Astrocyte of the spinal cord (primary cell): ENCODE measurements around the gene BUD13.
"Not testable (repeated sequence)": the region's sequence is repeated elsewhere in the genome, so short reads cannot be mapped to it uniquely, and the experiment has no call there.

Experiments used
- DNase-seq: peaks from one replicate; pipeline ENCODE4 v3.0.0; 2011; ENCODE audit warnings: low read depth, low spot score
- H3K4me3 ChIP-seq: 2 replicates; pipeline ENCODE4 v1.5.1; 2011; ENCODE audit warnings: low read depth, mild to moderate bottlenecking, low read length, moderate library complexity
- in situ Hi-C: cut with HindIII; loops from 2 replicates; pipeline ENCODE4 v1.10.0; 2017; ENCODE audit warnings: low sequenced_read_pairs
- TF ChIP-seq, protein P1 (sequence below): IDR thresholded peaks from 2 replicates; pipeline ENCODE4 v1.5.1; 2012; ENCODE audit warnings: low read depth, mild to moderate bottlenecking, low read length, inconsistent platforms

BUD13 gene

DNA sequence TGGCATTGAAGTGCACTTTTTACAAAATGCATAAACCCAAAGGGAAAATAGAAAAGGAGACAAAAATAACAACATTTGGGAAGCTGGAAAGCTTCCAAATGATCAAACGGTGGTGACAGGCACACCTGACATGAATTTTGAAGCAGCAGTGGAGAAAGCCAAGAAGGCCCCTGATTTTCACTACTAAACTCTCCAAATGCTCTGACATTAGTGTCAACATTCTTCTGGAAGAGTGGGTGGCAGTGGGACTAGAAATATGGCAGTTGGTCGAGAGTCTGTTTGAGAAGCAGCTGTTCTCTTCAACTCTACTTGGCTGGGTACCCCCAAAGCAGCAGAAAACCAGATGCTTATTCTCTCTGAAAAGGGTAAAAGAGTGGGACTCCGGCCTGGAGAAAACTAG lies 31.2 kb upstream of the BUD13 start:
- in situ Hi-C loops, result no loop called here
- no peak overlapping the region for H3K4me3 ChIP-seq
- DNase-seq, result no peak
- TF ChIP-seq, protein P1, sequence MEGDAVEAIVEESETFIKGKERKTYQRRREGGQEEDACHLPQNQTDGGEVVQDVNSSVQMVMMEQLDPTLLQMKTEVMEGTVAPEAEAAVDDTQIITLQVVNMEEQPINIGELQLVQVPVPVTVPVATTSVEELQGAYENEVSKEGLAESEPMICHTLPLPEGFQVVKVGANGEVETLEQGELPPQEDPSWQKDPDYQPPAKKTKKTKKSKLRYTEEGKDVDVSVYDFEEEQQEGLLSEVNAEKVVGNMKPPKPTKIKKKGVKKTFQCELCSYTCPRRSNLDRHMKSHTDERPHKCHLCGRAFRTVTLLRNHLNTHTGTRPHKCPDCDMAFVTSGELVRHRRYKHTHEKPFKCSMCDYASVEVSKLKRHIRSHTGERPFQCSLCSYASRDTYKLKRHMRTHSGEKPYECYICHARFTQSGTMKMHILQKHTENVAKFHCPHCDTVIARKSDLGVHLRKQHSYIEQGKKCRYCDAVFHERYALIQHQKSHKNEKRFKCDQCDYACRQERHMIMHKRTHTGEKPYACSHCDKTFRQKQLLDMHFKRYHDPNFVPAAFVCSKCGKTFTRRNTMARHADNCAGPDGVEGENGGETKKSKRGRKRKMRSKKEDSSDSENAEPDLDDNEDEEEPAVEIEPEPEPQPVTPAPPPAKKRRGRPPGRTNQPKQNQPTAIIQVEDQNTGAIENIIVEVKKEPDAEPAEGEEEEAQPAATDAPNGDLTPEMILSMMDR, result no peak

DNA sequence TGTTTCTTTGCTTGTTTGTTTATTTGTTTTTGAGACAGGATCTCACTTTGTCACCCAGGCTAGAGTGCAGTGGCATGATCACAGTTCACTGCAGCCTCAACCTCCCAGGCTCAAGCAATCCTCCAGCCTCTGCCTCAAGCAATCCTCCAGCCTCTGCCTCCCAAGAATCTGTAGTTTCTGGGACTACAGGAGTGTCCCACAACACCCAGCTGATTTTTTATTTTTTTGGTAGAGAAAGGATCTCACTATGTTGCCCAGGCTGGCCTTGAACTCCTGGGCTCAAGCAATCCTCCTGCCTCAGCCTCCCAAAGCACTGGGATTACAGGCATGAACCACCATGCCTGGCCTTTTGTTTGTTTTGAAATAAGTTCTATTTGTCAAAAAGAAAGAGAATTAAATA lies 28.9 kb upstream of the BUD13 start:
- DNase-seq, H3K4me3 ChIP-seq, in situ Hi-C loops: not testable (repeated sequence)

DNA sequence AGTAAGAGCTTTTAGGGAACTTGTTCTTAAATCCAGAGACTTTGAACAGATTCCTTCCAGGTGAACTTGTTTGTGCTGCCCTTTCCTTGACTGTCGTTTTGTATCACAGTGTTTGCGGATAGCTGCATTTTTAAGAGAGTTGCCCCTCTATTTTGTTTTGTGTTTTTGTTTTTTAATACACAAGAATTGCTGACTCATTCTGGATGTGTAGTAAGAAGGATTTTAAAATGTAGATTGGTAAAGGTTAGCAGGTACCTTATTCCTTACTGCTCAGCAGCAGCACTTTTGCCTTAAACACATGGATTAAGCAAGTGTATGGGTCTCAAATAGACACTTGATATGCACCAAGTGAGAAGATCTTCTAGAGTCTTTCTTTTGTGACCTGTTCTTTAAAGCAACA lies 27.8 kb upstream of the BUD13 start:
- no peak for DNase-seq
- TF ChIP-seq, protein P1, result no peak
- in situ Hi-C loops, result no loop called here
- H3K4me3 ChIP-seq, result no peak overlapping the region

DNA sequence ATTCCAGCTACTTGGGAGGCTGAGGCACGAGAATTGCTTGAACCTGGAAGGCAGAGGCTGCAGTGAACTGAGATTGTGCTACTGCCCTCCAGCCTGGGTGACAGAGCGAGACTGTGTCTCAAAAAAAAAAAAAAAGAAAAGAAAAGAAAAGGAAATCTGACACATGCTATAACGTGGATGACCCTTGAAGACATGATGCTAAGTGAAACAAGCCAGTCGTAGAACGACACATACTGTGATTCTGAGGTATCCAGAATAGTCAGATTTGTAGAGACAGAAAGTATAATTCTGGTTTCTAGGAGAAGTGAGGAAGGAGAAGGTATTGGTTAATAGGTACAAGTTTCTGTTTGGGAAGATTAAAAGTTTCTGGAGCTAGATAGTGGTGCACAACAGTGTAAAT lies 25.6 kb upstream of the BUD13 start:
- no peak for DNase-seq
- no peak overlapping the region for H3K4me3 ChIP-seq
- TF ChIP-seq, protein P1, result no peak
- in situ Hi-C loops, result no loop called here

DNA sequence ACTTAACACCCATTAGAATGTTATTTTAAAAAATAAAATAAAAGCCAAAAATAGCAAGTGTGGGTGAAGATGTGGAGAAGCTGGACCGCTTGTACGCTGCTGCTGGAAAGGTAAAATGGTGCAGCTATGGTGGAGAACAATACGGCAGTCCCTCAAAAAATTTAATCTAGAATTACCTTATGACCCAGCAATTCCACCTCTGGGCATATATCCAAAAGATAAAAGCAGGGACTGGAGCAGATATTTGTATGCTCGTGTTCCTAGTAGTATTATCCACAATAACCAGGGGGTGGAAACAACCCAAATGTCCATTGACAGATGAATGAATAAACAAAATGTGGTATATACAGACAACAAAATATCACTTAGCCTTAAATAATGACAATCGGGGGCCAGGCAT lies 25.0 kb upstream of the BUD13 start:
- TF ChIP-seq, protein P1, result no peak
- H3K4me3 ChIP-seq, result no peak overlapping the region
- no peak for DNase-seq
- in situ Hi-C loops, result no loop called here

DNA sequence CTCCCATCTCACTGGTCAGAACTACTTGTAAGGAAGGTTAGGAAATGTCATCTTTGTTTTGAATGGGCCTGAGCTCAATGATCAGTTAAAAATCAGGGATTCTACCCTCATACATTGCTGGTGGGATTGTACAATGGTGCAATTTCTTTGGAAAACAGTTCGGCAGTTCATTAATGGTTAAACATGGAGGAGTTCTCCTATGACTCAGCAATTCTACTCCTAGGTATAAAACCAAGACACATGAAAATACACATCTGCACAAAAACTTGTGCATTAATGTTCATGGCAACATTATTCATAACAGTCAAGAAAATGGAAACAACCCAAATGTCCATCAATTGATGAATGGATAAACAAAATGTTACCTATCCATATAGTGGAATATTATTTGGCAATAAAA lies 23.8 kb upstream of the BUD13 start:
- H3K4me3 ChIP-seq, result no peak overlapping the region
- DNase-seq, result no peak
- TF ChIP-seq, protein P1, result no peak
- in situ Hi-C loops, result no loop called here

DNA sequence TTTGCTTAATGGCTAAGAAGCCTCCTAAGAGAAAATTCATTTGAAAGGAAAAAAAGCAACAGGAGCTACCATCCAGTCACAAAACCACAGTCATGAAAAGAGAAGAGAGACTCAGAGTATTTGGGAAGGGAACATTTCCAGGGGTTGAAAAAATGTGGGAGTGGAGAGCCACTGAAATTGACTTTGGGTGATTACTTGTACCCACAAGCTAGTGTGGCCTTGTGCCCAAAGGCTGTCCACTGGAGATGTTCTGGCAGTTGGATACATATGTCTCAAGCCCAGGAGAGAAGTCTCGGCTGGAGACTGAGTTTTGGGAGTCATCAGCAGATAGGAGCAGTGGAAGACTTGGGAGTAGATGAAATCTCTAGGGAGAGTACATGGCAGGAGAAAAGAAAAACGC lies 22.1 kb upstream of the BUD13 start:
- TF ChIP-seq, protein P1, result no peak
- DNase-seq, result no peak
- in situ Hi-C loops, result no loop called here
- no peak overlapping the region for H3K4me3 ChIP-seq
